Sigmoid colon (tissue), 3 donors: Measurements from ENCODE around the gene NRXN3.

Source experiments
- POLR2A ChIP-seq, 2 donors: fragments of 450-650 bp; IDR thresholded peaks; one replicate each; pipeline ENCODE4 v1.6.1; 2016; ENCODE audit warnings: antibody characterized with exemption in 2 of 2, mild to moderate bottlenecking in 2 of 2, moderate library complexity in 2 of 2
- TF ChIP-seq, protein P1 (sequence below), 4 experiments: fragments of 450-650 bp in 3 of 4; fragments of 200-600 bp in 1 of 4; IDR thresholded peaks; one replicate each; pipeline ENCODE4 v1.5.1; 2016 to 2019; ENCODE audit warnings: antibody characterized with exemption in 4 of 4, mild to moderate bottlenecking in 3 of 4, moderate library complexity in 2 of 4

GRCh38 chr14:78316052-78316451 is 145.9 kb downstream of the NRXN3 start:
- TF ChIP-seq, protein P1, sequence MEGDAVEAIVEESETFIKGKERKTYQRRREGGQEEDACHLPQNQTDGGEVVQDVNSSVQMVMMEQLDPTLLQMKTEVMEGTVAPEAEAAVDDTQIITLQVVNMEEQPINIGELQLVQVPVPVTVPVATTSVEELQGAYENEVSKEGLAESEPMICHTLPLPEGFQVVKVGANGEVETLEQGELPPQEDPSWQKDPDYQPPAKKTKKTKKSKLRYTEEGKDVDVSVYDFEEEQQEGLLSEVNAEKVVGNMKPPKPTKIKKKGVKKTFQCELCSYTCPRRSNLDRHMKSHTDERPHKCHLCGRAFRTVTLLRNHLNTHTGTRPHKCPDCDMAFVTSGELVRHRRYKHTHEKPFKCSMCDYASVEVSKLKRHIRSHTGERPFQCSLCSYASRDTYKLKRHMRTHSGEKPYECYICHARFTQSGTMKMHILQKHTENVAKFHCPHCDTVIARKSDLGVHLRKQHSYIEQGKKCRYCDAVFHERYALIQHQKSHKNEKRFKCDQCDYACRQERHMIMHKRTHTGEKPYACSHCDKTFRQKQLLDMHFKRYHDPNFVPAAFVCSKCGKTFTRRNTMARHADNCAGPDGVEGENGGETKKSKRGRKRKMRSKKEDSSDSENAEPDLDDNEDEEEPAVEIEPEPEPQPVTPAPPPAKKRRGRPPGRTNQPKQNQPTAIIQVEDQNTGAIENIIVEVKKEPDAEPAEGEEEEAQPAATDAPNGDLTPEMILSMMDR (IDR thresholded peaks at IDR 0.05), result no peak
- no peak for TF ChIP-seq POLR2A (IDR thresholded peaks at IDR 0.05)
